GM19193 (cell line): Measurements from ENCODE around the gene CCDC60.

Experiments used
- POLR2A ChIP-seq: IDR thresholded peaks from 4 replicates; pipeline ENCODE4 v1.6.1; 2011; ENCODE audit not compliant: insufficient read depth, insufficient read length; ENCODE audit errors: extremely low read depth

The CCDC60 gene

GRCh38 chr12:119501052-119501451, 166.5 kb downstream of the CCDC60 start:
- TF ChIP-seq POLR2A: no peak

- no peak for TF ChIP-seq POLR2A
These were observed 170.5 kb downstream of the CCDC60 start for GRCh38 chr12:119505001-119505400.

- no peak for TF ChIP-seq POLR2A
These were observed 178.4 kb downstream of the CCDC60 start for GRCh38 chr12:119512772-119513497.

- TF ChIP-seq POLR2A: no peak
These were observed 193.7 kb downstream of the CCDC60 start for GRCh38 chr12:119528241-119528640.

- no peak for TF ChIP-seq POLR2A
These were observed 205.9 kb downstream of the CCDC60 start for GRCh38 chr12:119540476-119540875.

- TF ChIP-seq POLR2A: no peak
These were observed 210.5 kb downstream of the CCDC60 start for GRCh38 chr12:119544765-119545625.

GRCh38 chr12:119546340-119546739, 211.8 kb downstream of the CCDC60 start:
- TF ChIP-seq POLR2A: no peak

- TF ChIP-seq POLR2A: no peak
These were observed 212.5 kb downstream of the CCDC60 start for GRCh38 chr12:119547001-119547400.

GRCh38 chr12:119556854-119557253, 222.3 kb downstream of the CCDC60 start:
- no peak for TF ChIP-seq POLR2A

GRCh38 chr12:119565404-119565803, 230.9 kb downstream of the CCDC60 start:
- TF ChIP-seq POLR2A: no peak

GRCh38 chr12:119570771-119571170, 236.2 kb downstream of the CCDC60 start:
- no peak for TF ChIP-seq POLR2A

- no peak for TF ChIP-seq POLR2A
These were observed 238.6 kb downstream of the CCDC60 start for GRCh38 chr12:119573086-119573485.

- no peak for TF ChIP-seq POLR2A
These were observed 239.7 kb downstream of the CCDC60 start for GRCh38 chr12:119574255-119574654.

- no peak for TF ChIP-seq POLR2A
These were observed 241.7 kb downstream of the CCDC60 start for GRCh38 chr12:119576118-119576810.

- TF ChIP-seq POLR2A: no peak
These were observed 242.4 kb downstream of the CCDC60 start for GRCh38 chr12:119576915-119577314.
